ENCODE data around the gene SPC25. TPM values are rescaled to one million over a fixed set of nuclear protein-coding genes. Genes with fewer than 3 reads are reported as not detected.
"Not testable (repeated sequence)": the region's sequence is repeated elsewhere in the genome, so short reads cannot be mapped to it uniquely, and the experiment has no call there.

SPC25 gene
- total and polyA plus RNA-seq, 2 donors (not counting 1 experiment from before 2014, with no cell fraction given) = 0.12 to 0.64 TPM

- DNase-seq; H3K4me2 ChIP-seq (replicated peaks; ENCODE audit: low read depth, low read length, poor library complexity, severe bottlenecking); H3K27ac ChIP-seq (ENCODE audit: low read length in 2 of 2); H2AFZ ChIP-seq (ENCODE audit: insufficient read depth, low read depth, low read length, poor library complexity, severe bottlenecking); H3K27ac Mint-ChIP-seq; H3K4me1 ChIP-seq (ENCODE audit: control insufficient read depth in 2 of 2, insufficient read depth in 2 of 2, low read length in 2 of 2); ATAC-seq (ENCODE audit: low read depth); H3K27me3 Mint-ChIP-seq; H3K27me3 ChIP-seq (replicated peaks in 1 of 4; ENCODE audit: control extremely low read depth in 1 of 4, control insufficient read depth in 3 of 4, insufficient read depth in 4 of 4, low read length in 3 of 4); intact Hi-C loops (cut with micrococcal nuclease); H4K20me1 ChIP-seq (ENCODE audit: control insufficient read depth, insufficient read depth, low read length, poor library complexity, severe bottlenecking); POLR2A ChIA-PET; H3K9me3 Mint-ChIP-seq (ENCODE audit: insufficient read depth); H3K9me3 ChIP-seq (ENCODE audit: control extremely low read depth in 1 of 3, control insufficient read depth in 2 of 3, insufficient read depth in 1 of 3, low read length in 2 of 3); H3K4me1 Mint-ChIP-seq; CTCF ChIA-PET; H3K4me3 ChIP-seq (ENCODE audit: control extremely low read depth in 1 of 5, extremely low read depth in 1 of 5, insufficient read depth in 1 of 5, low read depth in 2 of 5, low read length in 4 of 5); H3K4me3 Mint-ChIP-seq; H3K9ac ChIP-seq (ENCODE audit: low read length); H3K36me3 ChIP-seq (replicated peaks in 1 of 2; ENCODE audit: control extremely low read depth in 1 of 2, control insufficient read depth in 1 of 2, extremely low read depth in 1 of 2, insufficient read depth in 2 of 2, low read length in 1 of 2); H3K79me2 ChIP-seq (ENCODE audit: control insufficient read depth, insufficient read depth, low read length): not testable (repeated sequence)
- WGBS (ENCODE audit: insufficient coverage) = no CpG with 5 or more reads among the region's 1 CpG
These were observed 23.1 kb downstream of the SPC25 start for GRCh38 chr2:168867164-168867563.

GRCh38 chr2:168858146-168858545, 32.1 kb downstream of the SPC25 start:
- POLR2A ChIA-PET = no interaction called here

More at GRCh38 chr2:168858146-168858545, 32.1 kb downstream of the SPC25 start:
- Histone ChIP-seq H3K27ac (ENCODE audit: low read length in 2 of 2) (no peak overlapping the region), H3K36me3 (replicated peaks in 1 of 2; ENCODE audit: control extremely low read depth in 1 of 2, control insufficient read depth in 1 of 2, extremely low read depth in 1 of 2, insufficient read depth in 2 of 2, low read length in 1 of 2) (no peaks in the 10 kb centered on the region), H3K9me3 (ENCODE audit: control extremely low read depth in 1 of 3, control insufficient read depth in 2 of 3, insufficient read depth in 1 of 3, low read length in 2 of 3) (no peaks in the 10 kb centered on the region), H3K4me1 (ENCODE audit: control insufficient read depth in 2 of 2, insufficient read depth in 2 of 2, low read length in 2 of 2) (no peaks in the 10 kb centered on the region), H3K9ac (ENCODE audit: low read length) (no peak overlapping the region), H2AFZ (ENCODE audit: insufficient read depth, low read depth, low read length, poor library complexity, severe bottlenecking) (no peak overlapping the region), H4K20me1 (ENCODE audit: control insufficient read depth, insufficient read depth, low read length, poor library complexity, severe bottlenecking) (no peaks in the 10 kb centered on the region), H3K4me3 (ENCODE audit: control extremely low read depth in 1 of 5, extremely low read depth in 1 of 5, insufficient read depth in 1 of 5, low read depth in 2 of 5, low read length in 4 of 5) (no peak overlapping the region), H3K4me2 (replicated peaks; ENCODE audit: low read depth, low read length, poor library complexity, severe bottlenecking) (no peak overlapping the region), H3K79me2 (ENCODE audit: control insufficient read depth, insufficient read depth, low read length) (no peaks in the 10 kb centered on the region), H3K27me3 (replicated peaks in 1 of 4; ENCODE audit: control extremely low read depth in 1 of 4, control insufficient read depth in 3 of 4, insufficient read depth in 4 of 4, low read length in 3 of 4) (no peaks in the 10 kb centered on the region)
- H3K27me3 Mint-ChIP-seq = no peaks in the 10 kb centered on the region
- no peak overlapping the region for H3K4me3 Mint-ChIP-seq
- DNase-seq = no peak
- intact Hi-C loops (cut with micrococcal nuclease) = no loop called here
- H3K4me1 Mint-ChIP-seq = no peaks in the 10 kb centered on the region
- no peak for ATAC-seq (ENCODE audit: low read depth)
- TF ChIP-seq EZH2 (IDR thresholded peaks at IDR 0.05; ENCODE audit: borderline replicate concordance, insufficient read depth, low read depth, low read length, poor library complexity, severe bottlenecking) = no peak
- no peak for TF ChIP-seq CTCF (IDR thresholded peaks at IDR 0.05)
- CTCF ChIA-PET = no interaction called here
- WGBS (ENCODE audit: insufficient coverage) = no CpG with 5 or more reads among the region's 2 CpGs
- H3K9me3 Mint-ChIP-seq (ENCODE audit: insufficient read depth) = no peaks in the 10 kb centered on the region
- H3K27ac Mint-ChIP-seq = no peak overlapping the region
